Right kidney (tissue), 1 donor: ENCODE measurements around the gene DICER1.
A peak's percentile ranks its signal among the peaks of the same experiment; 100 is the strongest.
"Not testable (repeated sequence)": the region's sequence is repeated elsewhere in the genome, so short reads cannot be mapped to it uniquely, and the experiment has no call there.

Experiments used
- DNase-seq: peaks from one replicate; pipeline ENCODE4 v3.0.0-alpha.2; 2016

DICER1 gene

DNA sequence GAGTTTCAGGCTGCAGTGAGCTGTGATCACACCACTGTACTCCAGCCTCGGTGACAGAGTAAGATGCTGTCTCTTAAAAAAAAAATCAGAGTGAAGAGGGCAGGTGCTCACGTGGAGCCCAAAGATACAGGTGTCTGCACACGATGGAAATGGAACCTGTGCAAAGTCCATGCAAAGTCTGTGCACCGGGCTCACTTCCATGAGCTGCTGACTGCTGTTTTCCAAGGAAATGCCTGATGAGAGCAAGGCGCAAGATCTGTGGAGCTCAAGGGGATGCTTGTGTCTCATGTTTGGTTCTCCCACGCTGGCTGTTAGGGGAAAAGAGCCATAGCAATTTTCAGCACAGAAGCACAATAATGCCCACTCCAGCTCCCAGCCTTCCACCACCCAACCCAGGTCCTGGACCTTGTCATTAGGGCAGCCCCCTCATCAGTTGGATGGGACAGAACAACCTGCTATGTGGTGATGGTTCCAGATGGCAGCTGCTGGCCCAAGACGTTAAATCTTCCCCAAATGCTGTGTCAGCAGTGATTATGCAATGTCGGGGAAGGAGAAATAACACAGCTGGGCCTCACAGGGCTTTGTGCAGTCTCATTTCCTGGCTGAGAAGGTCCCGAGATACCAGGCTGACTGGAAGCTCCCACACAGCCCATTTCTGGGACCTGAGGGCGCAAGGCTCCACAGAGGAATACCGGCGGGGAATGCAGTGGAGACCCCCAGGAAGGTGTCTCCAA is 27.9 kb upstream of the DICER1 start:
- DNase-seq, result peak; percentile 56

DNA sequence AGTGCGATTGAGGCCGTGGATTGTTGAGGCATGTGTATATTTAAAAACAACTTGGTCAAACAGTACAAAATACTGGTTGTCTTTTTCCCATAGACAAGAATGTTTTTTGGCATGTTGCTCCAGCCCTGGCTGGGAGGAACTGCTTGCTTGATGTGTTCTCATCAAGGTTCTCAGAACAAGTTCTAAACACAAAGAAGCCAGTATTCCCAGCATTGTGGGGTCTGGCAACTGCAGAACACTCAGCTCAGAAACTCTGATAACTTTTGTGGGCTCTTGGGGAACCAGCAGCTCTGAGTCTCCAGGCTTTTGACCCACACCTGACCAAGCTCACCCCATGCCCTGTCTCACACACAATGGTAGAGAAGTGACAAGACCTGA is 27.1 kb upstream of the DICER1 start:
- no peak for DNase-seq

DNA sequence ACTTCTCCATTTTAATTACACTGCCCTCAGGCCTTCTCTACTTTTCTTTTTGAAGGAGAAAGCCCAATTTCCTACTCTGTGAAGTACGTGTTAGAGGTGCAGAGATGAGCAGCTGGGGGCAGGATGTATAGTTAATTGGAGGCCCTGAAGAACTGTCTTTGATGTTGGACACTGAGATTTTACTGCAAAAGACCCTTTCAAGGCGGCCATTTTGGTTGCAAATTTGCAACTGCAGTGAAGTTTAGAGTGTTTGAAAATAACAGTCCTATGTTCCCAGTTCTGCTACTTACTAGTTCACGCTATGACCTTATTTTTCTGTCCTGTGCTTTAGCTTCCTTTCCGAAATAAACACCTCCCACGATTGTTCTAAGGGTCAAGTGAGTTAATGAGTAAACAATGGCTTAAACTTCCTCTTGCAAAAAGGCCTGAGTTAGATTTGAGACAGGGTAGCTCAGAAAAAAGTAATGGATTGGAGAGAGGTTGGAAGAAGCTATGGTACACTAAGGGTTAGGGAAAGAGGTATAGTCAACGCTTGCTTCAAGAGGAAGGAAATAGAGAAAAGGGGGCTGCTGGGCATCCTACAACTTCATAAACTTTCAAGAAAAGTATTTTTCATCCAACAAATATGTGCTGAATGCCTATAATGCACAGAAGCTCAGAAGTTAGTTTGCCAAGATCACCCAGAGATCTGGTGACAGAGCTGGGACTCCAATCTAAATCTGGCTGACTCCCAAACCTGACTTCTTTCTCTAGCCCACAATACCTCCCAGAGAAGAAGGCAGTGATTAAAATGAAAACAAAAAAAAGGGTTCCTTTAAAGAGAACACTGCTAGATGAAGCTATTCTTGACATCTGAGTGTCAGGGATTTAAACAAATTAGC is 26.4 kb upstream of the DICER1 start:
- no peak for DNase-seq

DNA sequence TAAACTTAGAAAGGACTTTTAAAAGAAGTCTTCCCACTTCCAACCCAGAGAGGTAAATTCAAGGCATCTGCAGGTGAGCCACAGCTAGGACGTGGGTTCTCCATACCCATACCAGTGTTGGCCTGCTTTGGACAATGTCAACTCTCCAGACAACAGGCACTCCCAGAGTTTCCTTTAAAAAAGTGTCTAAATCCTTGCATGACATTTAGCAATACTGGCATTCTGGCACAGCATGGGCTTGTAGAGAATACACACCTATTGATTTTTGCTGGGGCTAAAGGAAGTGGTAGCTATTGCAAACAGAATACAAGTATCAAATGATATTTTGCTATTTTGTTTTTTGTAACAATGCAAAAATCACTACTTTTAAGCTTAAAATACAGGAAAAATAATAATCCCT is 25.8 kb upstream of the DICER1 start:
- DNase-seq, result no peak

DNA sequence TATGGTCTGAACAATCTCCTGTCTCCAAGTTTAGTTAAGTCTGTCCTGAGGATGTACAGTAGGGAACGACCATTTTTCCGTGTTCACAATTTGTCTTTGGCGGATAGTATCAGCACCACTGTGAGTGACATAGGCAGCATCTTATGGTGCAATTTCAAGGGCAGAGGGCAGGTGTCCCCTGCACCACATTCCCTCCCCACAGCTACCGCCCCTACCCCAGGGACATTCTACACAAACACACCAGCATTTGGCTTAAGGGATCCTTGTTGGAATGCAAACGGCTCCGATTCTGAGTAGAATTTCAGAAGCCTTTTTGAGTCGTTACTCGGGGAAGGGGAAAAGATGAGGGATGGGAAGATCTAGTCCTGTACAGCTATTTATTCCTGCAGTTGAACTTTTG is 25.1 kb upstream of the DICER1 start:
- DNase-seq, result no peak

DNA sequence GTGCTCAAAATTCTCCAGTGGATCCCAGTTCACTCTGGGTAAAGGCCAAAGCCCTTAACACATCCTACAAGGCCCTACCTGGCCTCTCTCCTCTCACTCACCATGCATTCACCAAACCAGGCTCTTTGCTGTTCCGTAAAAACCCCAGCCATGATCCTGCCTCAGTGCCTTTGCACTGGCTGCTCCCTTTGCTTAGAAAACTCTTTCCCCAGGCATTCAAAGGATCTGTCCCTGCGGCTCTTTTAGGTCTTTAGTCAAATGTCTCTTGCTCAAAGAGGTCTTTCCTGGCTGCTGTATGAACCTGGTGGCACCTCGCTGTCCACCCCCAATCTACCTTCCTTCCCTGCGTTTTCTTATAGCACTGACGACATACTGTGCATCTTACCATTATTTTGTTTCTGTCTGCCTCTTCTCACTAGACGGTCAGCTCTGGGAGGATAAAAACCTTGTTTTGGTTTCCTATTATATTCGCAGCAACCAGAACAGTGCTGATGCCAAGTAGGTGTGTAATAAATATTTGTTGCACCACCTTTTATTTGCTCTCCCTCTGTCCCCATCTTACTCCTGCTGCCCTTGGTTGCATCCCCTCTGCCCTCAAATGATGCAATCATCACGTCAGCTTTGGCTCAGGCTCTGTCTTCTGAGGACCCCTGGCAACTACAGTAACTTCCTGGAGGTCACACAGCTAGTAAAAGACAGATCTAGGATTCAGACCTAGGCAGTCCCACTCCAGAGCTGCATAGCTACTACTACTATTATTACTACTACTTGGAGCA is 23.8 kb upstream of the DICER1 start:
- DNase-seq, result no peak

DNA sequence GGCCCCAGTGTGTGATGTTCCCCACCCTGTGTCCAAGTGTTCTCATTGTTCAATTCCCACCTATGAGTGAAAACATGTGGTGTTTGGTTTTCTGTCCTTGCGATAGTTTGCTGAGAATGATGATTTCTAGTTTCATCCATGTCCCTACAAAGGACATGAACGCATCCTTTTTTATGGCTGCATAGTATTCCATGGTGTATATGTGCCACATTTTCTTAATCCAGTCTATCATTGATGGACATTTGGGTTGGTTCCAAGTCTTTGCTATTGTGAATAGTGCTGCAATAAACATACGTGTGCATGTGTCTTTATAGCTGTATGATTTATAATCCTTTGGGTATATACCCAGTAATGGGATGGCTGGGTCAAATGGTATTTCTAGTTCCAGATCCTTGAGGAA is 18.3 kb upstream of the DICER1 start:
- not testable (repeated sequence) for DNase-seq

DNA sequence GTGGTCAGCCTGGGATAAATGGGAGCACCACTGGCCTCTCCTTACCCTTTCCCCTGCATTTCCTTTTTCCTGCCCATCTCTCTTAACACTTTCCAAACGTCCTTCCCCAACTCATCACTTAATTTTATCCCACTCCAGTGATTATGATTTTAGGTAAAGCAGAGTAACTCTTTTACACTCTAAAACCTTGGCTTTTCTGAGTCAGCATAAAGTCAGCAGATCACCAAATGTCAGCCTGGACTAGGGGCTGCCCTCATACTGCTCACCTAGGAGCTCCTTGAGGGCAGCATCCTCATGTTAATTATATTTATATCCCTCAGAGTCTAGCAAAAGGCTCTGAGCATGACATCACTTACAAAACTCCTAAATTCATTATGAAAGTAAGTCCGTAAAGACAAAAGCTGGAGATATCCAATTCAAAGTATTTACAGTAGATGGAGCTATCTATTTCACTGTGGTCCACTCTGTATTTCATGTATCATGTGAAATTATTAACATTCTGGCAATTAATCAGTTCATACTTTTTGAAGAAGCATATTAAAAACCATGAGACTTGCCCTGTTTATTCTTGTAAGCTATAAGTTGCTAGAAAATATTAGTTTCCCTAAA is 17.0 kb upstream of the DICER1 start:
- DNase-seq, result no peak

DNA sequence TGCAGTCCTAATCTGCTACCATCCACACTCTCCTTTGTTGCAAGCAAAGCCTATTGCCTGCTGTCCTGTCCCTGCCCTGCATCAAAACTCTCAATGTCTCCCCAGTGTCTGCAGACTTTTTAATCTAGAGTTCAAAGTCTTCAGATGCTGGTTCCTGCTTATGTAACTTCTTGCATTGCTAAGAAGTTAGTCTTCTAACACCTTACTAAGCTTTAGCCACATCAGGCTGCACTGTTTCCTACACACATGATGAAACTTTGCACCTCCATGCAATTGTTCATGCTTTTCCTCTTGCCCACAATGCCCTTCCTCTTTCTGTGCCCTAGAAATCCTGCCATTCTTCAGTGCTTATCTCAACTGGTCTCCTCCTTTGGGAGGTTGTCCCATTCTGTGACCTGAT is 16.2 kb upstream of the DICER1 start:
- DNase-seq, result no peak

DNA sequence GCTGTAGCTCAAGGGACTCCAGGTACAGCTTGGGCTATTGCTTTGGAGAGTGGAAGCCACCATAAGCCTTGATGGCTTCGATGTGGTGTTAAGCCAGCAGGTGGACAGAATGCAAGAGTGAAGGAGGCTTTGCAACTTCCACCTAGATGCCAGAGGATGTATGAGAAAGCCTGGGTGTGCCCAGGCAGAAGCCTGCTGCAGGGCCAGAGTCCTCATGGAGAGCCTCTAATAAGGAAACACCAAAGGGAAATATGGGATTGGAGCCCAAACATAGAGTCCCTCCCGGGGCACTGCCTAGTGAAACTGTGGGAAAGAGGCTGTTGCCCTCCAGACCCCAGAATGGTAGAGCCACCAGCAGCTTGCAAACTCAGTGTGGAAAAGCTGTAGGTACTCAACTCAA is 9.8 kb upstream of the DICER1 start:
- DNase-seq, result no peak

DNA sequence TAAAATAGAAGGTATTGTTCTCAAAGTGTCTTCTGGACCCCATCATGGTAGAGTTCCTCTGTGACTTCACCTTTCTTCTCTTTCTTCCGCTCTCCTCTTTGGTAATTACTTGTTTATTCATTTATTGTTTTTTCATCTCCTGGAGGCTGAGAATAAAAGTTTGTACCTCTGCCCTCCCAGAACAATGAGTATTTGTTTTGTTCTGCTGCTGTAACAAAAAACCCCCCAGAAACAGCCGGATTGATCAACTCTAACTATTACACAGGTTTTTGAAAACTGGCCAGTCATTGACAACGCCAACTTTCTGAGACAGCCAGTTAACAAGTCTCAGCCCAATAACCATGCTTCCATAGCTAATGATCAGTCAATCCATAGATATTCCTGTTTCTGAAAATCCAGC is 8.2 kb upstream of the DICER1 start:
- no peak for DNase-seq

DNA sequence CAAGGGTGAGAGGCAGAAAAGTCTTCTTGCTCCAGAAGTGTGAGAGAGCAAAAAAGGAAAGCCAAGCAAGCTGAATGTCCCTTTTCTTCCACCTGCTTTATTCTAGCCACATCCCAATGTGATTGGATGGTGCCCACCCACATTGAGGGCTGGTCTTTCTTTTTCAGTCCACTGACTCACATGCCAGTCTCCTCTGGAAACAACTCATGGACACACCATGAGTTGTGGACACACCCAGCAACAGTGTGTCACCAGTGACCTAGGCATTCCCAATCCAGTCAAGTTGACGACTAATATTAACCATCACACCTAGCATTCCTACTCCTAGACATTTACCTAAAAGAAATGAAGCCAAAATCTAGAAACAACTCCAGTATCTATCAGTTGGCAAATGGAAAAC is 7.2 kb upstream of the DICER1 start:
- no peak for DNase-seq

DNA sequence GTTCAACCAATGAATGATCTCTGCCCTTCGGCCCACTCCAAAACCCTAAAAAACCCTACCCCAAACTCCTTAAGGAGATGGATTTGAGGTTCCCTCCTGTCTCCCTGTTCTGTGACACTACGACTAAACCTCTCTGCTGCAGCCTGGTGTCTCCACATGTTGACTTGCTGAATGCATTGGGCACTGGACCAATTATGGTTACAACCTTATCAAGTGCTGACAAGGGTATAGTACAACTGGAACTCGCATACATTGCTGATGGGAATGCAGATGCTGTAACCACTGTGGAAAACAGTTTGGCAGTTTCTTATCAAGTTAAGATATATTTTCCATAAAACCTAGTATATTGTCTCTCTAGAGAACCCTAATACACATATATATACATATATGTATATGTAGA is 6.3 kb upstream of the DICER1 start:
- no peak for DNase-seq

DNA sequence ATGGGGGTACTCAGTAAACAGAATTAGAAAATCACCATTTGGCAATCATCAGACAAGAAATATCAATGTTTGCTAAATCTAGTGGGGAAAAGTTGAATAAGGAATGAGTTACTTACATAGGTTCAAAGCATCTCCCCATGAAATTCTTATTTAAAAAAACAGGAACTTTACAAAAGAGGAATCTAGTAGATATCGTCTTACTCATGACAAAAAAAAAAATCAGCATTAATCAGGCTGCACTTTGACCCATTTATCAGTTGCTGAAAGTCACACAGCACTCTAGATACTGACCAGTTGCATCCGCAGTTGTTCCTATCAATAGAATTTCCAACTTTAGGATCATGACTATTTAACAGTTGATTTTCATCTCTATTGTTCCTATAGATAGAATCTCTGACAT is 5.8 kb upstream of the DICER1 start:
- DNase-seq, result no peak

DNA sequence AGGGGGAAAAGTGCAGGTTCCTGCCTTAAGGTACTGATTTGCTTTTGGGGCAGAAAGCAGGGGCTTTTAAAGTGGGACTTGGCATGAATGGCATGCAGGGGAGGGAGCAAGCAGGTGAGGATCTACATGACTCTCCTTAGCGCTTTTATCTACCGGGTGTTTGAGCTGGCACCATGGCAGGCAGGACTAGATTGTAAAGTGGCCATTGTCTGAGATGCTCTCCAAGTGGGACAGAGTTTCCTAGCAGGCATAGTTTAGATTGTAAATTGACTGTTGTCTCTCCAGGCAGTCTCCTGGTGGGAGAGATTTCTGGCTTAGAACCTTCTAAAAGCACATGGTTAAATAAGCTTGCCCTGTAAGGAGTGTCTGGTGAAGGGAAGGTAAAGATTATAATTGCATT is 5.3 kb upstream of the DICER1 start:
- DNase-seq, result no peak

DNA sequence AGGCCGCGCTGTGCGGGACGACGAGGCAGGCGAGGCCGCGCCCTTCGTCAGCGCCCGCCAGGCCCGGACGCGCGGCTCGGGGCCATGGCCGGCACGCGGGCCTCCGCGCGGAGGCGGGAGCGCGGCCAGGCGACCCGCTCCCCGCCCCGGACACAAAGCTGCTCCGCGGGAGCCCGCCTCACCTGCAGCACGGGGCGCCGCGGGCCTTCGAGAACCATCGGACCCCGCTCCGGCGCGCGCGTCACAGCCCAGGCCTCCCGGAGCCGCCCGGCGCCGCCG is 342 bp downstream of the DICER1 start:
- DNase-seq, result no peak

DNA sequence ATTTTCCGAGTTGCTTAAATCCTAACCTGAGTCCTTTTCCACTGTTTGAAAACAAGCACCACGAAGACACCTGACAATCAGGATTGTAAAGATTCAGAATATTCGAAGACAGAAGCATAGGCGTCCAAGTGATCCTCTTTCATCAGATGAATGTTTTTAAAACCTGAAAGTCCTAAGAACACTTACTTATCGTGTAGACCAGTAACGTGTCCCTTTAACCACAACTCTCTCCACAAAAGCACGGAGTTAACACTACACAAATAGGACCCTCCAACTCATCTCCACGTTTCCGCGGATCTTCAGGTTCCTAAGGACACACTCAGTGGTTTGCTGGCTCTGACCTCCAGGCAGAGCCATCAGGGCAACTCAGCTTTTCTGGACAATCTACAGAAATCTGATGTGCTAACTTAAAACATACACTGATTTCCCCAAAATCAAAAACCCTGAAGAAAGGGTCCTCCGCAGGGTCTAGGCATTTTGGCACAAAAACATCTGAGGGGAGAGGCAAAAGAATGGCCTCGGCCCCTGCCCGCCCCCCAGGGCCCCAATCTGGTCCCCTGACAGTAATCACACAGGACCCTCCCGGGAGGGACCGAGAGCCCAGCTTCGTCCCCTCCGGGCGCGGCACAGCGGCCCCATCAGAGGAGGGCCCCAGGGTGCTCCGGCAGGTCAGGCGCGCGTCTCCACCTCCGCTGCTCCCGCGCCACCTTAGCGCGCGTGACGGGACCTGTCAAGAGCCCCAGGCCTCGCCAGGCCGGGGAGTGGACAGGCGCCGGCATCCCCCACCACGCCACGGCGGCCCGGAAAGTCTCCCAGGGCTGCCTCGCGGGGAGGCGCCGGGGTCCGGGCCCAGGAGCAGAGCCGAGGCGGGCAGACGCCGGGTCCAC is 925 bp downstream of the DICER1 start:
- DNase-seq, result peak; percentile 80

DNA sequence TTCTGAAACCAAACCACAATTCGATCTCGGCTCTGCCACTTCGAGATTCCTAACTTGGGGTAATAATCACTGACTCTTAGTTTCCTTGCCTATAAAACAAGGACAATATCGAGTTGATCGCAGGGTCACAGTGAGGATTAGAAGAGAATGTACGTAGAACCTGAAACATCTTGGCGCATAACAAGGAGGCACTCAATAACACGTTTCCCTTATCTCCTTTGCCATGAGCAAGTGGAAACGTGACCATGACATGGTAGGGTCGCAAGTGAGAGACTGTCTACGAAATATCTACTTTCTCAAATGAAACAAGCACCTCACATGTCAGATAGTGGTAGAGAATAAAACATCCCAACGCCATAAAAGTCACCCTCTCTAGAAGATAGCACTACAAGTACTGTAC is 2.3 kb downstream of the DICER1 start:
- DNase-seq, result no peak

DNA sequence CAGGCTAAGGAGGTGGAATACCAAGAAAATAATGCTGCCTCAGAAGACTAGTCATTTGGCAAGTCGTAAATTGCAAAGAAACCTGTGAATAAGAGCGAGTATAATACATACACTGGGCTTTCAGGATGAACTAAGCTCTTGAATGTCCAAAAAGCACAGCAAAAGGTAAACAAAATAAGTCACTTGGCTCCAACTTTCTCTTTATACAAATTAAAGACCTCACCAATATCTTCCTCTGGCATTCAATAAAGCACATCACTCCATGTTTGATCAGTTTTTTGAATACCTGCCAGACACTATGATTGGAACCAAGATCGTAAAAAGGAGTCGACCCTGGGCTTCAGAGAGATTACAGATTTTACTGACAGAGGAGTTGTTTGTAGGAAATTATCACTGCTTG is 3.5 kb downstream of the DICER1 start:
- DNase-seq, result no peak

DNA sequence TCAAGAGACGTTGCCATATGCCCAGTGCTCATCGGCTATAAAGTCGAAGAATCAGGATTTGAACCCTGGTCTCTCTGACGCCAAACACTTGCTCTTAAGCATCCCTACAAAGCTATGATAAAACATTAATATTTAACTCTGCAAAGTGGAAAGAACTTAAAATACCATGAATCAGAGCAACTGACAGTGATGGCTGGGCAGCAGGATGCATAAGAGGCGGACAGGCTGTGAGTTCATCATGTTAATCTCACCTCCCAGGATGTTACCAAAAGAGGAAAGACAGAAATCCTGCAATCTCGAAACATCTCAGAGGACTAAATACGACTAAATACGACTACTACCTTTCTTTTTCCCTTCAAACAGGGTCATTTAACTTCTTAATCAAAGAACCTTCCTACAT is 5.8 kb downstream of the DICER1 start:
- DNase-seq, result no peak

DNA sequence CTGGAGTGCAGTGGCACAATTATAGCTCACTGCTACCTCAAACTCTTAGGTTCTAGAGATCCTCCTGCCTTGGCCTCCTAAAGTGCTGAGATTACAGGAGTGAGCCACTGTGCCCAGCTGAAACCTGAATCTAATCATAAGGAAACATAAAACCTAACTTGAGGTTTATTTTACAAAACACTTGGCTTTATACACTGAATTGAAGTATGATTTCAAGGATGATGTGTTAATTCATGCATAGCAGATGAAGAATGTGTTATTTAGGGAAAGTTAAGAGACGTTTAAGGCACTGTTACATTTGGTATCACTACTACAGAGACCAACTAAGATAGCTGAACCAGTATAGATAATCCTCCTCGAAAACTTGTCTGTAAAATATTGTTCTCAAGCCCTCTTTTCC is 6.4 kb downstream of the DICER1 start:
- DNase-seq, result no peak

DNA sequence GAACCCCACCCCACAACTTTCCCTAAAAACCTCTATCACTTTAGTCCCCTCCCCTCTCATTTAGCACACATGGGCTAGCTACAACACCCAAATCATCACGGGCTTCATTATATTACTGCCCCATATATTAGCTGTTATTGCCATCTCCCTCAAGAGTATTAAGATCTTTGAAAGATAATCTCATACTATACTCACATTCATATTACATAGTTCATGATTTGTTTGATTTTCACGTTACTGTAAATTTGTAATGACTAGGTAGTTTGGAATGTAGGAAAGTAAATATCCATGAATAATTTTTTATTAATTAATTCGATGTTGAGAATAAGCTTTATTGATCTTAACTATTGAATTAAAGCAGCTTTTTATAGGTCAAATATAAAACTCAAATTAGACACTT is 7.9 kb downstream of the DICER1 start:
- no peak for DNase-seq
